ENCODE data around the gene OLFML2B.

OLFML2B gene

GRCh38 chr1:161973924-161974845, 49.5 kb downstream of the OLFML2B start:
- H3K4me3 ChIP-seq (ENCODE audit: low read length), result no peak overlapping the region
- no peaks in the 10 kb centered on the region for H3K79me2 ChIP-seq (ENCODE audit: control insufficient read depth, insufficient read depth, low read length)
- no peak overlapping the region for H4K8ac ChIP-seq (ENCODE audit: low read depth, low read length)
- no peak overlapping the region for H3K23ac ChIP-seq (ENCODE audit: low read length)
- no peaks in the 10 kb centered on the region for H3K4me1 ChIP-seq (ENCODE audit: control insufficient read depth, low read depth, low read length)
- no peak overlapping the region for H2BK5ac ChIP-seq (ENCODE audit: low read length)
- DNase-seq, result no peak
- WGBS (ENCODE audit: extremely low coverage, insufficient coverage, low lambda C conversion rate), result no CpG with 5 or more reads among the region's 9 CpGs
- no peaks in the 10 kb centered on the region for H3K36me3 ChIP-seq (ENCODE audit: control insufficient read depth, insufficient read depth, low read length)
- H3K9ac ChIP-seq (ENCODE audit: low read length), result no peak overlapping the region
- H3K4me2 ChIP-seq (ENCODE audit: low read length), result no peak overlapping the region
- H2AK5ac ChIP-seq (ENCODE audit: low read length), result no peak overlapping the region
- no peaks in the 10 kb centered on the region for H3K27me3 ChIP-seq (ENCODE audit: insufficient read depth, low read length, poor library complexity)
- no peak overlapping the region for H2BK15ac ChIP-seq (replicated peaks; ENCODE audit: low read depth)
- no peaks in the 10 kb centered on the region for H3K79me1 ChIP-seq (ENCODE audit: low read length)
- H3K56ac ChIP-seq (ENCODE audit: low read length), result no peak overlapping the region
- H3K4ac ChIP-seq (ENCODE audit: low read depth, low read length), result no peak overlapping the region
- H3K27ac ChIP-seq (ENCODE audit: low read depth, low read length), result no peak overlapping the region
- H2BK120ac ChIP-seq (ENCODE audit: low read depth, low read length), result no peak overlapping the region
- no peak overlapping the region for H4K5ac ChIP-seq (ENCODE audit: low read length)
- no peak overlapping the region for H3K18ac ChIP-seq (ENCODE audit: low read length)

GRCh38 chr1:161972828-161973227, 50.8 kb downstream of the OLFML2B start:
- Histone ChIP-seq H3K27ac (ENCODE audit: low read depth, low read length) (no peak overlapping the region), H3K4me3 (ENCODE audit: low read length) (no peak overlapping the region), H3K18ac (ENCODE audit: low read length) (no peak overlapping the region), H3K79me1 (ENCODE audit: low read length) (no peaks in the 10 kb centered on the region), H3K4me2 (ENCODE audit: low read length) (no peak overlapping the region), H3K9ac (ENCODE audit: low read length) (no peak overlapping the region), H3K79me2 (ENCODE audit: control insufficient read depth, insufficient read depth, low read length) (no peaks in the 10 kb centered on the region), H3K56ac (ENCODE audit: low read length) (no peak overlapping the region), H3K4ac (ENCODE audit: low read depth, low read length) (no peak overlapping the region), H2BK120ac (ENCODE audit: low read depth, low read length) (no peak overlapping the region), H3K27me3 (ENCODE audit: insufficient read depth, low read length, poor library complexity) (no peaks in the 10 kb centered on the region), H2AK5ac (ENCODE audit: low read length) (no peak overlapping the region), H4K8ac (ENCODE audit: low read depth, low read length) (no peak overlapping the region), H3K36me3 (ENCODE audit: control insufficient read depth, insufficient read depth, low read length) (no peaks in the 10 kb centered on the region), H2BK5ac (ENCODE audit: low read length) (no peak overlapping the region), H3K4me1 (ENCODE audit: control insufficient read depth, low read depth, low read length) (no peaks in the 10 kb centered on the region), H2BK15ac (replicated peaks; ENCODE audit: low read depth) (no peak overlapping the region), H4K5ac (ENCODE audit: low read length) (no peak overlapping the region), H3K23ac (ENCODE audit: low read length) (no peak overlapping the region)
- no peak for DNase-seq
- no CpG with 5 or more reads among the region's 9 CpGs for WGBS (ENCODE audit: extremely low coverage, insufficient coverage, low lambda C conversion rate)

- H3K4me3 ChIP-seq (ENCODE audit: low read length), result no peak overlapping the region
- no peaks in the 10 kb centered on the region for H3K36me3 ChIP-seq (ENCODE audit: control insufficient read depth, insufficient read depth, low read length)
- H2BK120ac ChIP-seq (ENCODE audit: low read depth, low read length), result no peak overlapping the region
- H3K4me2 ChIP-seq (ENCODE audit: low read length), result no peak overlapping the region
- no peak overlapping the region for H2BK15ac ChIP-seq (replicated peaks; ENCODE audit: low read depth)
- H3K27ac ChIP-seq (ENCODE audit: low read depth, low read length), result no peak overlapping the region
- no peaks in the 10 kb centered on the region for H3K27me3 ChIP-seq (ENCODE audit: insufficient read depth, low read length, poor library complexity)
- H2BK5ac ChIP-seq (ENCODE audit: low read length), result no peak overlapping the region
- H2AK5ac ChIP-seq (ENCODE audit: low read length), result no peak overlapping the region
- H3K23ac ChIP-seq (ENCODE audit: low read length), result no peak overlapping the region
- H3K79me1 ChIP-seq (ENCODE audit: low read length), result no peaks in the 10 kb centered on the region
- no peaks in the 10 kb centered on the region for H3K79me2 ChIP-seq (ENCODE audit: control insufficient read depth, insufficient read depth, low read length)
- no peak overlapping the region for H3K9ac ChIP-seq (ENCODE audit: low read length)
- WGBS (ENCODE audit: extremely low coverage, insufficient coverage, low lambda C conversion rate), result no CpG with 5 or more reads among the region's 3 CpGs
- H3K56ac ChIP-seq (ENCODE audit: low read length), result no peak overlapping the region
- no peak for DNase-seq
- no peaks in the 10 kb centered on the region for H3K4me1 ChIP-seq (ENCODE audit: control insufficient read depth, low read depth, low read length)
- no peak overlapping the region for H4K5ac ChIP-seq (ENCODE audit: low read length)
- H3K18ac ChIP-seq (ENCODE audit: low read length), result no peak overlapping the region
- no peak overlapping the region for H3K4ac ChIP-seq (ENCODE audit: low read depth, low read length)
- H4K8ac ChIP-seq (ENCODE audit: low read depth, low read length), result no peak overlapping the region
Observed at GRCh38 chr1:161970633-161971032, 53.0 kb downstream of the OLFML2B start.

GRCh38 chr1:161970036-161970435, 53.6 kb downstream of the OLFML2B start:
- no CpG with 5 or more reads among the region's 6 CpGs for WGBS (ENCODE audit: extremely low coverage, insufficient coverage, low lambda C conversion rate)
- Histone ChIP-seq H3K79me1 (ENCODE audit: low read length) (no peaks in the 10 kb centered on the region), H2BK5ac (ENCODE audit: low read length) (no peak overlapping the region), H4K5ac (ENCODE audit: low read length) (no peak overlapping the region), H2BK120ac (ENCODE audit: low read depth, low read length) (no peak overlapping the region), H3K79me2 (ENCODE audit: control insufficient read depth, insufficient read depth, low read length) (no peaks in the 10 kb centered on the region), H3K36me3 (ENCODE audit: control insufficient read depth, insufficient read depth, low read length) (no peaks in the 10 kb centered on the region), H2BK15ac (replicated peaks; ENCODE audit: low read depth) (no peak overlapping the region), H3K4ac (ENCODE audit: low read depth, low read length) (no peak overlapping the region), H3K4me1 (ENCODE audit: control insufficient read depth, low read depth, low read length) (no peaks in the 10 kb centered on the region), H3K4me3 (ENCODE audit: low read length) (no peak overlapping the region), H2AK5ac (ENCODE audit: low read length) (no peak overlapping the region), H4K8ac (ENCODE audit: low read depth, low read length) (no peak overlapping the region), H3K56ac (ENCODE audit: low read length) (no peak overlapping the region), H3K27me3 (ENCODE audit: insufficient read depth, low read length, poor library complexity) (no peaks in the 10 kb centered on the region), H3K18ac (ENCODE audit: low read length) (no peak overlapping the region), H3K23ac (ENCODE audit: low read length) (no peak overlapping the region), H3K9ac (ENCODE audit: low read length) (no peak overlapping the region), H3K27ac (ENCODE audit: low read depth, low read length) (no peak overlapping the region), H3K4me2 (ENCODE audit: low read length) (no peak overlapping the region)
- no peak for DNase-seq

- no peak overlapping the region for H3K4me2 ChIP-seq (ENCODE audit: low read length)
- no peak overlapping the region for H4K8ac ChIP-seq (ENCODE audit: low read depth, low read length)
- H3K9ac ChIP-seq (ENCODE audit: low read length), result no peak overlapping the region
- no peaks in the 10 kb centered on the region for H3K27me3 ChIP-seq (ENCODE audit: insufficient read depth, low read length, poor library complexity)
- no peak overlapping the region for H2BK15ac ChIP-seq (replicated peaks; ENCODE audit: low read depth)
- no CpG with 5 or more reads among the region's 4 CpGs for WGBS (ENCODE audit: extremely low coverage, insufficient coverage, low lambda C conversion rate)
- H3K79me2 ChIP-seq (ENCODE audit: control insufficient read depth, insufficient read depth, low read length), result no peaks in the 10 kb centered on the region
- no peak overlapping the region for H4K5ac ChIP-seq (ENCODE audit: low read length)
- DNase-seq, result no peak
- H2BK120ac ChIP-seq (ENCODE audit: low read depth, low read length), result no peak overlapping the region
- no peak overlapping the region for H3K4me3 ChIP-seq (ENCODE audit: low read length)
- no peak overlapping the region for H2BK5ac ChIP-seq (ENCODE audit: low read length)
- H2AK5ac ChIP-seq (ENCODE audit: low read length), result no peak overlapping the region
- no peak overlapping the region for H3K56ac ChIP-seq (ENCODE audit: low read length)
- no peak overlapping the region for H3K23ac ChIP-seq (ENCODE audit: low read length)
- no peaks in the 10 kb centered on the region for H3K79me1 ChIP-seq (ENCODE audit: low read length)
- no peaks in the 10 kb centered on the region for H3K36me3 ChIP-seq (ENCODE audit: control insufficient read depth, insufficient read depth, low read length)
- no peak overlapping the region for H3K4ac ChIP-seq (ENCODE audit: low read depth, low read length)
- no peaks in the 10 kb centered on the region for H3K4me1 ChIP-seq (ENCODE audit: control insufficient read depth, low read depth, low read length)
- no peak overlapping the region for H3K27ac ChIP-seq (ENCODE audit: low read depth, low read length)
- no peak overlapping the region for H3K18ac ChIP-seq (ENCODE audit: low read length)
Observed at GRCh38 chr1:161966067-161966466, 57.6 kb downstream of the OLFML2B start.

Measured in mesendoderm (in vitro differentiated cells).